ENCODE data around the gene IL1RN. TPM values are rescaled to one million over a fixed set of nuclear protein-coding genes. Genes with fewer than 3 reads are reported as not detected.
A peak's percentile ranks its signal among the peaks of the same experiment; 100 is the strongest.
"Not testable (repeated sequence)": the region's sequence is repeated elsewhere in the genome, so short reads cannot be mapped to it uniquely, and the experiment has no call there.

The IL1RN gene
- total RNA-seq, 2 donors from 2014 or later, result 18.5 to 44.3 TPM

GRCh38 chr2:113092864-113093612 lies 34.4 kb upstream of the IL1RN start:
- no peak for DNase-seq
- ATAC-seq (replicated peaks in 1 of 2), result no peak
- Mint-ChIP-seq H3K27me3 (ENCODE audit: low read depth) (no peaks in the 10 kb centered on the region), H3K36me3 (ENCODE audit: insufficient read depth in 2 of 2) (peaks cover 16 to 19% of the 10 kb centered on the region in 2 donors), H3K9me3 (peaks cover 9 to 14% of the 10 kb centered on the region in 2 donors), H3K4me1 (ENCODE audit: low read depth) (peaks cover 17% of the 10 kb centered on the region), H3K27ac (no peak overlapping the region), H3K4me3 (no peak overlapping the region)

GRCh38 chr2:113093613-113093977 lies 33.8 kb upstream of the IL1RN start:
- Mint-ChIP-seq H3K4me1 (ENCODE audit: low read depth) (peaks cover 23% of the 10 kb centered on the region), H3K27me3 (ENCODE audit: low read depth) (no peaks in the 10 kb centered on the region), H3K4me3 (no peak overlapping the region), H3K27ac (no peak overlapping the region), H3K9me3 (peaks cover 9 to 15% of the 10 kb centered on the region in 2 donors), H3K36me3 (ENCODE audit: insufficient read depth in 2 of 2) (peaks cover 19 to 21% of the 10 kb centered on the region in 2 donors)
- DNase-seq (no peak), ATAC-seq (replicated peaks in 1 of 2) (no peak)

GRCh38 chr2:113096306-113096705 lies 31.1 kb upstream of the IL1RN start:
- peaks cover 19 to 21% of the 10 kb centered on the region in 2 donors for H3K36me3 Mint-ChIP-seq (ENCODE audit: insufficient read depth in 2 of 2)
- H3K4me3 Mint-ChIP-seq, result peak overlapping the region in 1 of 2 donors; percentile 96
- not testable (repeated sequence) for H3K27me3 Mint-ChIP-seq (ENCODE audit: low read depth); DNase-seq; ATAC-seq (replicated peaks in 1 of 2)
- H3K27ac Mint-ChIP-seq, result peak overlapping the region; percentile 67
- peaks cover 9 to 15% of the 10 kb centered on the region in 2 donors for H3K9me3 Mint-ChIP-seq
- H3K4me1 Mint-ChIP-seq (ENCODE audit: low read depth), result peaks cover 23% of the 10 kb centered on the region

GRCh38 chr2:113096842-113097618 lies 30.4 kb upstream of the IL1RN start:
- Mint-ChIP-seq H3K4me3 (peak overlapping the region; percentile 67 to 96), H3K27ac (peak overlapping the region; percentile 99), H3K9me3 (peaks cover 9 to 15% of the 10 kb centered on the region in 2 donors), H3K36me3 (ENCODE audit: insufficient read depth in 2 of 2) (peaks cover 19 to 21% of the 10 kb centered on the region in 2 donors), H3K4me1 (ENCODE audit: low read depth) (peaks cover 26% of the 10 kb centered on the region)
- H3K27me3 Mint-ChIP-seq (ENCODE audit: low read depth); DNase-seq: not testable (repeated sequence)
- ATAC-seq (replicated peaks in 1 of 2), result peak; percentile 47 to 58

GRCh38 chr2:113098041-113098440 lies 29.4 kb upstream of the IL1RN start:
- peak overlapping the region; percentile 67 to 96 for H3K4me3 Mint-ChIP-seq
- H3K36me3 Mint-ChIP-seq (ENCODE audit: insufficient read depth in 2 of 2), result peaks cover 27% of the 10 kb centered on the region in 2 donors
- no peaks in the 10 kb centered on the region for H3K27me3 Mint-ChIP-seq (ENCODE audit: low read depth)
- H3K27ac Mint-ChIP-seq, result peak overlapping the region; percentile 99
- H3K9me3 Mint-ChIP-seq, result peaks cover 14 to 22% of the 10 kb centered on the region in 2 donors
- peaks cover 37% of the 10 kb centered on the region for H3K4me1 Mint-ChIP-seq (ENCODE audit: low read depth)
- DNase-seq (peak in 1 of 2 donors; percentile 6), ATAC-seq (replicated peaks in 1 of 2) (peak; percentile 85 to 91)

- peaks cover 29 to 32% of the 10 kb centered on the region in 2 donors for H3K36me3 Mint-ChIP-seq (ENCODE audit: insufficient read depth in 2 of 2)
- H3K27ac Mint-ChIP-seq, result peak overlapping the region; percentile 99
- ATAC-seq (replicated peaks in 1 of 2), result peak in 1 of 2 donors; percentile 7
- no peak for DNase-seq
- H3K4me1 Mint-ChIP-seq (ENCODE audit: low read depth), result peaks cover 42% of the 10 kb centered on the region
- H3K4me3 Mint-ChIP-seq, result peak overlapping the region; percentile 67 to 96
- H3K27me3 Mint-ChIP-seq (ENCODE audit: low read depth), result no peaks in the 10 kb centered on the region
- H3K9me3 Mint-ChIP-seq, result peaks cover 17 to 26% of the 10 kb centered on the region in 2 donors
Measured at GRCh38 chr2:113098532-113098931, 28.9 kb upstream of the IL1RN start.

GRCh38 chr2:113102133-113102532 lies 25.3 kb upstream of the IL1RN start:
- DNase-seq, result no peak
- Mint-ChIP-seq H3K36me3 (ENCODE audit: insufficient read depth in 2 of 2) (peaks cover 26 to 30% of the 10 kb centered on the region in 2 donors), H3K27me3 (ENCODE audit: low read depth) (no peaks in the 10 kb centered on the region), H3K4me3 (no peak overlapping the region), H3K9me3 (peaks cover 17 to 18% of the 10 kb centered on the region in 2 donors), H3K4me1 (ENCODE audit: low read depth) (peaks cover 54% of the 10 kb centered on the region), H3K27ac (no peak overlapping the region)
- no peak for ATAC-seq (replicated peaks in 1 of 2)

- no peaks in the 10 kb centered on the region for H3K27me3 Mint-ChIP-seq (ENCODE audit: low read depth)
- H3K36me3 Mint-ChIP-seq (ENCODE audit: insufficient read depth in 2 of 2), result peaks cover 18 to 23% of the 10 kb centered on the region in 2 donors
- peak overlapping the region; percentile 75 for H3K27ac Mint-ChIP-seq
- ATAC-seq (replicated peaks in 1 of 2) (no peak), DNase-seq (no peak)
- peak overlapping the region; percentile 25 to 56 for H3K4me3 Mint-ChIP-seq
- peaks cover 14% of the 10 kb centered on the region in 2 donors for H3K9me3 Mint-ChIP-seq
- peaks cover 42% of the 10 kb centered on the region for H3K4me1 Mint-ChIP-seq (ENCODE audit: low read depth)
Measured at GRCh38 chr2:113103277-113103676, 24.1 kb upstream of the IL1RN start.

GRCh38 chr2:113104054-113104611 lies 23.3 kb upstream of the IL1RN start:
- peaks cover 39% of the 10 kb centered on the region for H3K4me1 Mint-ChIP-seq (ENCODE audit: low read depth)
- no peaks in the 10 kb centered on the region for H3K27me3 Mint-ChIP-seq (ENCODE audit: low read depth)
- H3K4me3 Mint-ChIP-seq, result peak overlapping the region; percentile 51 to 56
- H3K27ac Mint-ChIP-seq, result peak overlapping the region; percentile 75
- ATAC-seq (replicated peaks in 1 of 2) (peak; percentile 84 to 88), DNase-seq (peak; percentile 55 to 61)
- peaks cover 13 to 14% of the 10 kb centered on the region in 2 donors for H3K9me3 Mint-ChIP-seq
- H3K36me3 Mint-ChIP-seq (ENCODE audit: insufficient read depth in 2 of 2), result peaks cover 18 to 22% of the 10 kb centered on the region in 2 donors

GRCh38 chr2:113105047-113105785 lies 22.2 kb upstream of the IL1RN start:
- Mint-ChIP-seq H3K36me3 (ENCODE audit: insufficient read depth in 2 of 2) (peaks cover 18 to 22% of the 10 kb centered on the region in 2 donors), H3K4me3 (peak overlapping the region; percentile 6 to 51), H3K27me3 (ENCODE audit: low read depth) (no peaks in the 10 kb centered on the region), H3K4me1 (ENCODE audit: low read depth) (peaks cover 39% of the 10 kb centered on the region), H3K9me3 (peaks cover 13 to 14% of the 10 kb centered on the region in 2 donors), H3K27ac (peak overlapping the region; percentile 75)
- ATAC-seq (replicated peaks in 1 of 2), result peak; percentile 65 to 74
- DNase-seq, result peak; percentile 64 to 72

- no peak overlapping the region for H3K4me3 Mint-ChIP-seq
- peaks cover 5% of the 10 kb centered on the region for H3K4me1 Mint-ChIP-seq (ENCODE audit: low read depth)
- ATAC-seq (replicated peaks in 1 of 2) (no peak), DNase-seq (no peak)
- H3K36me3 Mint-ChIP-seq (ENCODE audit: insufficient read depth in 2 of 2), result peaks cover 0 to 3% of the 10 kb centered on the region in 2 donors
- no peaks in the 10 kb centered on the region for H3K27me3 Mint-ChIP-seq (ENCODE audit: low read depth)
- H3K27ac Mint-ChIP-seq, result no peak overlapping the region
- no peaks in the 10 kb centered on the region for H3K9me3 Mint-ChIP-seq
Measured at GRCh38 chr2:113111121-113111520, 16.3 kb upstream of the IL1RN start.

GRCh38 chr2:113111823-113112287 lies 15.5 kb upstream of the IL1RN start:
- no peak overlapping the region for H3K4me3 Mint-ChIP-seq
- H3K9me3 Mint-ChIP-seq, result no peaks in the 10 kb centered on the region
- peaks cover 0 to 3% of the 10 kb centered on the region in 2 donors for H3K36me3 Mint-ChIP-seq (ENCODE audit: insufficient read depth in 2 of 2)
- no peak for ATAC-seq (replicated peaks in 1 of 2)
- H3K27me3 Mint-ChIP-seq (ENCODE audit: low read depth), result no peaks in the 10 kb centered on the region
- H3K27ac Mint-ChIP-seq, result no peak overlapping the region
- H3K4me1 Mint-ChIP-seq (ENCODE audit: low read depth), result peaks cover 5% of the 10 kb centered on the region
- no peak for DNase-seq
